Measurements from ENCODE around the gene TACR3.
A peak's percentile ranks its signal among the peaks of the same experiment; 100 is the strongest.
"Not testable (repeated sequence)": the region's sequence is repeated elsewhere in the genome, so short reads cannot be mapped to it uniquely, and the experiment has no call there.

Gene TACR3

DNA sequence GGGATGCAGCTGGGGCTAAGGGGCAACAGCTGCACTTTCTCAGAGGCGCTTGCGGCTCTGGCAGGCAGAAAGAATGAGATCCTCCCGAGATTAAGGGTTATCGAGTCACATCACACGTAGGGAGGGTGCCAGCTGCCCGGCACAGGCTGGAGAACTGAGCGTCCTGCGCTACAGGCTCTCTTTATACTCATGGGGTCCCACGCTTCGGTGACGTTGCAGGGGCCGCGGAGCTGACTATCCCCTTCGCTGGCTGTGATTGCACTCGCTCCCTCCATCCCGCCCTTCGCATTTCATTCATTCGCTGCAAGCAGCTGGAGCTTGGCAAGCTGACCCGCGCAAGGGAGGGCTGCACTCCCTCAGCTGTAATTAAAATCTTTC is at the start of gene TACR3:
TACR3 (minus strand) TSS at position 156 of the 378 bp plus-strand sequence. CDS start 310 bp downstream, outside the sequence.
- Histone ChIP-seq H3K27ac (no peak within 1 kb of the TSS), H3K4me3 (peak within 1 kb of the TSS in 2 of 7 experiments; percentile 4 to 13)

DNA sequence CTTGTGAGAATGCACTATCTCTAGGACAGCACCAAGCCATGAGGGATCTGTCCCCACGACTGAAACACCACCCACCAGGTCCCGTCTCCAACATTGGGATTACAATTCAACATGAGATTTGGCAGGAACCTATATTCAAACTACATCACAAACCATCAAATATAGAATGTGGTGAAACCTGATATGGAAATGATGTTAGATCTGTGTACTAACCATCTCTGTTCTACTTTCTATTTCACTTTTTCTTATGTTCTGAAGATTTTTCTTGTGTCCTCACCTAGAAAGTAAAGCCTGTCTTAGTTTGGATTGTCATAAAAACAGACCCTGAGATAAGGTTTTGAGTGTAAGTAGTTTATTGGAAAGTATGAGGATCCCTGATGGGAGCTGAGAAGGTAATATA is 37.8 kb upstream of the TACR3 start:
- Histone ChIP-seq H3K27ac (no peak overlapping the region), H3K4me3 (no peak overlapping the region)

DNA sequence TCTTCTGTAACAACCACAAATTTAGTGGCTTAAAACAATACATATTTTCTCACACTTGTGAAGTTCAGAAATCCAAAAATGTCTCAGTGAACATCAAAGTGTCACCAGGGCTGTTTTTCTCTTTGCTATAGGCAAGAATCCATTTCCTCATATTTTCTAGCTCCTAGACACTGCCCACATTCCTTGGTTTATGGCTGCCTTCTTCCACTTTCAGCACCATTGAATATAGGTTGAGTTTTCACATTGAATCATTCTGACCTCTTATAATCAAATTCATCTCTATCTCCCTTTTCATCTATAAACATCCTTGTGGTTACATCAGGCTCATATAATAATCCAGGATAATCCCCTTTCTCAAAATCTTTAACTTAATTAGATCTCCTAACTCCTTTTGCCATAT is 37.0 kb upstream of the TACR3 start:
- Histone ChIP-seq H3K4me3 (no peak overlapping the region), H3K27ac (no peak overlapping the region)

DNA sequence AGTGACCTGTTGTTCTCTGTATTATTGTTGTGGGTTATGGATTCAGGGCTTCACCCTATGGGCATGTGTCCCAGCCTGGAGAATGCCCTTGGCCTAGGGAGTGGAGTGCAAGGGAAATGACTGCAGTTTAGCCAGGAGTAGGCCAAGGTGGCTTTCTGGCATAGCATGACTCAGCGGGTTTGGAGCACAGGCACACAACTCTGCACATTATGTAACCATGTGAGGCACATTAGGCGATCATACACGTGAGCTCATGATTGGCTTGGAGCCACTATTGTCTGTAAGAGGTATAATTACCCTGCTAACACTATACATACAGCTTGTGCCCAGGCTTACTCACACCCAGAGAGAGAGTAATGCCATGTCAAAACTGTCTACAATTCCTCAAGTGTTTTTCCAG is 35.1 kb upstream of the TACR3 start:
- no peak overlapping the region for H3K4me3 ChIP-seq

GRCh38 chr4:103753868-103754653 is 34.3 kb upstream of the TACR3 start:
- H3K4me3 ChIP-seq, result no peak overlapping the region
- peak overlapping the region in 1 of 21 experiments; percentile 32 for H3K27ac ChIP-seq

More for the DNA sequence above, 35.1 kb upstream of the TACR3 start:
- H3K27ac ChIP-seq, result peak overlapping the region in 2 of 21 experiments; percentile 11 to 32

DNA sequence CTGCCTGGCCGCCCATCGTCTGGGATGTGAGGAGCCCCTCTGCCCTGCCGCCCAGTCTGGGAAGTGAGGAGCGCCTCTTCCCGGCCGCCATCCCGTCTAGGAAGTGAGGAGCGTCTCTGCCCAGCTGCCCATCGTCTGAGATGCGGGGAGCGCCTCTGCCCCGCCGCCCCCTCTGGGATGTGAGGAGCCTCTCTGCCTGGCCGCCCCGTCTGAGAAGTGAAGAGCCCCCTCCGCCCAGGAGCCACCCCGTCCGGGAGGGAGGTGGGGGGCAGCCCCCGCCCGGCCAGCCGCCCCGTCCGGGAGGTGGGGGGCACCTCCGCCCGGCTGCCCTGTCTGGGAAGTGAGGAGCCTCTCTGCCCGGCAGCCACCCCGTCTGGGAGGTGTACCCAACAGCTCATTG is 3.4 kb upstream of the TACR3 start:
- H3K27ac ChIP-seq, H3K4me3 ChIP-seq: not testable (repeated sequence)

DNA sequence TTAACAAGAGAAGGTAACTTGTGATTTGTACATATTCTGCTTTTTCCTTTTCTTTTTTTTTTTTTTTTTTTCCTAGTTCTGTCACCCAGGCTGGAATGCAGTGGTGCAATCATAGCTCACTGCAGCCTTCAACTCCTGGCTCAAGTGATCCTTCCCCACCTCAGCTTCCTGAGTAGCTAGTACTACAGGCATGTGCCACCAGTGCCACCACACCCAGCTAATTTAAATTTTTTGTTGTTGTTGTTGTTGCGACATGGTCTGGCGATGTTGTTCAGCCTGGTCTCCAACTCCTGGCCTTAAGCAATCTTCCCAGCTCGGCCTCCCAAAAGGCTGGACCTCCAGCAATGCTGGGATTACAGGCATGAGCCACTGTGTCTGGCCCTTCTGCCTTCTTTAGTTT is 1.5 kb upstream of the TACR3 start:
- H3K4me3 ChIP-seq, result no peak overlapping the region
- H3K27ac ChIP-seq, result no peak overlapping the region

DNA sequence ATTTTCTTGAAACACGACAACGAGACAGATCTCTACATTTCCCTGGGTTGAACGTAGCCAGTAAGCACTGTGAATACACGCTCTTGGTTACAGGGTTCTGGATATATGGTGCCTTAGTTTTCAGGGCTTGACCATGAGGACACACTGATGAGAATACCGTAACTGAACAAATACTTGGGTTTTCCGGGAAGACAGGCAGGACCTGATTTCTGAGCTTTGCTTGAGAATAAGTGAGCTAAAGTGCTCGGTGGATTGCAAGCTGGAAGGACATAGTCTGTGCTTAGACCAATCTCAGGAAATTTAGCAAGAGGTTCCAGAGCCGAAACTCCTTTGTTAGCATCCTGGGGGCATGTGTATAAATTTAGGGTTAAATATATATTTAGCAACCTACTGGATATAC is 876 bp upstream of the TACR3 start:
- H3K27ac ChIP-seq, result no peak overlapping the region
- no peak overlapping the region for H3K4me3 ChIP-seq

GRCh38 chr4:103719105-103719829 is 518 bp downstream of the TACR3 start:
- peak overlapping the region in 2 of 7 experiments; percentile 4 to 13 for H3K4me3 ChIP-seq
- H3K27ac ChIP-seq, result no peak overlapping the region

- no peak overlapping the region for H3K4me3 ChIP-seq
- no peak overlapping the region for H3K27ac ChIP-seq
These were observed 27.2 kb downstream of the TACR3 start for GRCh38 chr4:103692615-103693014.

DNA sequence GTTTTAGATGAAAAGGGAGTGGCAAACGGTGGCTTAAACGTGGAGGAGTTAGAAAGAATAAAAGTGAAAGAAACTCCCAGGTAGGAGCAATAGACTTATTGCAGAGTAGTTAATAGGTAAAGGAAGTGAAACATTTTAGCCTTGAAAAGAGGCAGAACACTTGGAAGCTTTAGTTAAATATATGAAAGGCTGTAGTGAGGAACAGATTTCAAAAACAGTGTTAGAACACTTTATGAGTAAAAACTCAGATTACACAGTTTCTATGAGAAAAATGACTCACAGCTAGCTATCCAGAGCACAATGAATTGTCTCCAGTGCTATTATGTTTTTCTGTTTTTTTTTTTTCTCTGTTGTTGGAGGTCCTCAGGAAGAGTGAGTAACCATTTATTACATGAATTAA is 45.8 kb downstream of the TACR3 start:
- no peak overlapping the region for H3K4me3 ChIP-seq
- H3K27ac ChIP-seq, result no peak overlapping the region

- not testable (repeated sequence) for H3K27ac ChIP-seq, H3K4me3 ChIP-seq
These were observed 53.0 kb downstream of the TACR3 start for GRCh38 chr4:103666764-103667163.

GRCh38 chr4:103664436-103665075 is 55.2 kb downstream of the TACR3 start:
- no peak overlapping the region for H3K4me3 ChIP-seq
- H3K27ac ChIP-seq, result no peak overlapping the region

DNA sequence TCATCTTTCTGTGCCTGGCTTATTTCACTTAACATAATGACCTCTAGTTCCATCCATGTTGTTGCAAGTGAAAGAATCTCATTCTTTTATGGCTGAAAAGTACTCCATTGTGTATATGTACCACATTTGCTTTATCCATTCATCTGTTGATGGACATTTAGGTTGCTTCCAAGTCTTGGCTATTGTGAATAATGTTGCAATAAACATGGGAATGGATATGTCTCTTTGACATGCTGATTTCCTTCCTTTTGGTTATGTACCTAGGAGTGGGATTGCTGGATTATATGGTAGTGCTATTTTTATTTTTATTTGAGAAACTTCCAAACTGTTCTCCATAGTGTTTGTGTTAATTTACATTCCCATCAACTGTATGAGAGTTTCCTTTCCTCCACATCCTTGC is 71.2 kb downstream of the TACR3 start:
- no peak overlapping the region for H3K27ac ChIP-seq
- H3K4me3 ChIP-seq, result no peak overlapping the region

DNA sequence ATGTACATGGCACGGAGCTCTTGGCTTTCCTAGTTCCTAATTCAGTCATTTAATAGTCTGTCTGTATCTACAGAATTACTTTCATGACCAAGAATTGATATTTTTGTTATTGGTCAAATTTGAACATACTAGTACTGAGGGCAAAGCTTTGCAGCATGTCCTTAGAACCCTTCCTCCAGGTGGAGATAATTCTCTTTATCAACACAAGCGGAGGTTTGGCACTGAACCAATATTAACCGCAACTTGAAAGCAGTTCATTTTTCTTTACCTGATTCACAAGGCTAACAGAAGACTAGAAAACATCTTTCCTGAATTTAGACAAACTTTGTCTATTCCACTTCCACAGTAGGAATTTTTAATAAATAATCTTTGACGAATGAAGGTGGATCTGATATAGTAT is 73.8 kb downstream of the TACR3 start:
- Histone ChIP-seq H3K4me3 (no peak overlapping the region), H3K27ac (no peak overlapping the region)

DNA sequence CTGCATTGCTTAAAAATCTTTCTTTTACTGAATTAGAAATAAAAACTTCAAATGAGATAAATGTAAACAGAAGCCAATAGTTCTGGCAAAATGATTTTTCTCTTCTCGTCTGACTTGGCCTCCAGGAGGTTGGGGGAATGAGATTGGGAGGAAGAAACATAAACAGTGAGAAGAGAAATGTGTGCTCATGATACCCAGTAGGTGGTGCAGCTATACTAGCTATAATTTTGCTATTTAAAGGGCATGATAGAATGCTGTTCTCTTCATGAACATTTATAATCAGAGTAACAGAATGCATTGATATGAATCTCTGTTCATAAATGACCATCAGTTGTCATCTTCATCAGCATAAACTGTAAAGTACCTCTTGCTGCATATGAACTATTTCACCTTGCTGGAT is 85.5 kb downstream of the TACR3 start:
- no peak overlapping the region for H3K27ac ChIP-seq
- H3K4me3 ChIP-seq, result no peak overlapping the region

DNA sequence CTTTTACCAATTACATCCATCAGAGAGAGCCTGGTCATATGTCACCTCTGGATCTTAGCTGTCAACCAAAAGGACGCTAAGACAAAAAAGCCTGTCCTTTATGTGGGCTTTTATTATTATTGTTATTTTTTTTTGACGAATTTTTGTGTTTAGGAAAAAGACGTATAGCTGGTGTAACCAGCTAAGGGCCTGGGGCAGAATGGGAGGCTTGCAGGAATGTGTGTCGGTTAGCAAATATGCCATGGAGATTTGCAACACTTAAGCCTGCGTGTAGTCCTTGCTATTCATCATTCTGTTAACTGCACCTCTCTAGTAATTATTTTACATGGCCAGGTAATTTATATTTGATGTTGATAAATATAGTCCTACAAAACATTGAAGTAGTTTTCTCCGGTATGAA is 93.5 kb downstream of the TACR3 start:
- Histone ChIP-seq H3K27ac (no peak overlapping the region), H3K4me3 (no peak overlapping the region)

DNA sequence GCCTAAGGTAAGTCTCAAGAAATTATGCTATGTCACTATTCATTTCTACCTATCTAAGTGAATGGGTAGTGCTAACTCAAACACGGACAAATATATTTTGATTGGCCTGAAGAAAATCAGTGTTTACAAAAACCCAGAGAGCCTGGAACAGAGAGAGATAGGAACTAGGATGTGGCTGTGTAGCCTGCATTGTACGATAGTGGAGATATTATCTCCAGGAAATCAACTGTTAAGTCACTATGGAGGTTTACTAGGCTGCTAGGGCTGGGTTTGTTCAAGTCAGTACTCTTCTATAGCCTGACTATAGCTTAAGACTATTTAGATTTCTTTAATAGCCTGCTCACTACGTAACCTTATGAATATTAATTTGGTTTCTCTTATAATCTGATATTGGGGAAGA is 127.9 kb downstream of the TACR3 start:
- no peak overlapping the region for H3K27ac ChIP-seq
- no peak overlapping the region for H3K4me3 ChIP-seq

GRCh38 chr4:103567591-103567990 is 152.2 kb downstream of the TACR3 start:
- Histone ChIP-seq H3K4me3 (no peak overlapping the region), H3K27ac (no peak overlapping the region)

DNA sequence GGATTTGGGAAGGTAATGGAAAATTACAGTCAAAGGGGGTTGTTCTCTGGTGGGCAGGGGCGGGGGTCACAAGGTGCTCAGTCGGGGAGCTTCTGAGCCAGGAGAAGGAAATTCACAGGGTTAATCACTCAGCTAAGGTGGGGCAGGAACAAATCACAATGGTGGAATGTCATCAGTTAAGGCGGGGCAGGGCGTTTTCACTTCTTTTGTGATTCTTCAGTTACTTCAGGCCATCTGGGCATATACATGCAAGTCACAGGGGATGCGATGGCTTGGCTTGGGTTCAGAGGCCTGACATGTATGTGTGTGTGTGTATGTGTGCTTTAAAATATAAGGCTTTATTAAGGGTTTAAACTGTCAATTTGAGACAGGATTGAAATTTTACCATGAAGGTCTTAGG is 160.6 kb downstream of the TACR3 start:
- not testable (repeated sequence) for H3K4me3 ChIP-seq, H3K27ac ChIP-seq

Measured in skin epidermis (tissue), 12 donors.